ENCODE data around the gene EXOC3. TPM values are rescaled to one million over a fixed set of nuclear protein-coding genes. Genes with fewer than 3 reads are reported as not detected.

Gene EXOC3
- total RNA-seq, 1 donor from 2014 or later = 49.1 TPM

DNA sequence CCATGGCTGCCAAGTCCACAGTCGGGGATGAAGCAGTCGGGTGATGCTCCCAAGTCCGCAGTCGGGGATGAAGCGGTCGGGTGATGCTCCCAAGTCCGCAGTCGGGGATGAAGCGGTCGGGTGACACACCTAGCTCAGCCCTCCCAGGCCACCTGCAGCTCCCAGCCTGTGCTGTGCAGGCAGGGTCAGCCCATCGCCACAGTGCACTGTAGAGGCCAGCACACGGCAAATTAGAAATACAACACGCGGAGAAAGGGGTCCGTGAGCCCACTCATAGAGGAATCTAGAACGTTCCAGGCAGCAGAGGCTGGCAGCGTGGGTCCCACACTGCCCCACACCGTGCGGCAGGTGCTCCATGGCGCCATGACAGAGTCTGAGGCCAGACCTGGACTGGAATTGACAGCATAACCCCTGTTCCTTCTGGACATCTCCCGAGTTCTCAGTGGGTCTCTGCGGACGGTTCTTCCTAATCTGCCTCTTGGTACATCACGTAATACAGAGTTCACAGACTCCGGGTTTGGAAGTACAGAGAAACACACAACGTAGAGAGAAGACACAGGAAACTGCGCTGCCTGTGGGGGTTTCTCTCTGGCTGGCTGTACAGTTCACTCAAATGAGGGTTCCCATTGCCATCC, 7.7 kb upstream of the EXOC3 start:
- DNase-seq = peak; percentile 31
- intact Hi-C loops (cut with micrococcal nuclease) = no loop called here
- ATAC-seq = no peak

GRCh38 chr5:435961-436640, 6.9 kb upstream of the EXOC3 start:
- DNase-seq (peak; percentile 20), ATAC-seq (no peak)
- intact Hi-C loops (cut with micrococcal nuclease) = no loop called here

- ATAC-seq (no peak), DNase-seq (no peak)
- intact Hi-C loops (cut with micrococcal nuclease) = no loop called here
Measured at GRCh38 chr5:436641-436975, 6.4 kb upstream of the EXOC3 start.

DNA sequence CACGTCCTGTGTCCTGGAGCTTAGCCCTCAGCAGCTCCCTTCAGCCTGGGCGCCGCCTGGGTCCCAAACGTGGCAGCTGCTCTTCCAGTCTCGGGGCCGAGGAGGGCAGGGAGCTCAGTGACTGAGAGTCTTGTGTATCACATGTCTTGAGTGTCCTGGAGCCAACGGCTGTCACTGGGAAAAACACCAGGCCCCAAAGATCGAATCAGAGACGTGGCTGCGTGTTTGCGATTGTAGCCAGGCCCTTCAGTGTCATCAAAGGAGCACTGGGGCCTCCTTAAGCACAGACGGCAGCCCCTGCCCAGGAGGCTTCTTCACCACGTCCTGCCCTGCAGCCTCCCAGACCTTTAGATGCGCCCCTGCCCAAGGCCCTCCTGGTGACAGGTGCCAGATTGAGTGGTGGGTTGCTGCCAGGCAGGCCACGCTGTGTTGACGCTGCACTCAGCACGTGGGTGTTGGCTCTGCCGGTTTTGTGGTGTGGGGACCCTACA, 5.7 kb upstream of the EXOC3 start:
- intact Hi-C loops (cut with micrococcal nuclease) = no loop called here
- DNase-seq = peak; percentile 24
- ATAC-seq = no peak

DNA sequence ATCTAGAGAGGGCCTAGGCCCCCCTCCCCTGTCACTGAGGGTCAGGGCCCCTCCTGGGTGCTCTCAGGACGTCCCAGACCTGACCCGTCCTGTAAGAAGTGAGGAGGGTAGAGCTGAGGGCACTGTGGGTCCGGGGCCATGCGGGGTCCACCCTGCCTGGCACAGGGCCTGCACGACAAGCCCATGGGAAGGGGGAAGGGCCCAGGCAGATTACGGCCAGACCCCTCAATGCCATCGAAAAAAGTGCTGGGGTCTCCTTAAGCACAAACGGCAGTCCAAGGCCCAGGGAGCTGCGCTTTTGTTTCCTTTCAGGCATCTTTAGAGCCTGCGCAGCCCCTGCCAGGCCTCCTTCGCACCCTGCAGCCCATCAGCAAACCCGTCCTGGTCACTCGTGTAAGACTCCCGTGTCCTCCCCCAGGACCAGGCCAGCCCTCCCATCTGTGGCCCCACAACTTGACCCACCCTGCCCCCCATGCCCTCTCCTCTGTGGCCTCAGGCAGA, 4.4 kb upstream of the EXOC3 start:
- ATAC-seq = no peak
- DNase-seq = no peak
- intact Hi-C loops (cut with micrococcal nuclease) = no loop called here

DNA sequence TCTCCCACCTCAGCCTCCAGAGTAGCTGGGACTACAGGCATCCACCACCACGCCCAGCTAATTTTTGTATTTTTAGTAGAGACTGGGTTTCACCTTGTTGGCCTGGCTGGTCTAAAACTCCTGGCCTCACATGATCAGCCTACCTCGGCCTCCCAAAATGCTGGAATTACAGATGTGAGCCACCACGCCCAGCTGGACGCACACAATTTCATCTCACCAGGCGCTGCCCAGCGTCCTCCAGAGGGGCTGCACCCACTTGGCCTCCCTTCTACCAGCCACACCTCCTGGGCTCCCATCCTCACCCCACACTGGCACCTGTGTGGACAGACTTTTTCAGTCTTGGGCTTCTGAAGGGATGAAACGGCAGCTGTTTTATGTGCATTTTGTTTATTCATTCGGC, 3.8 kb upstream of the EXOC3 start:
- DNase-seq (peak; percentile 21), ATAC-seq (no peak)
- intact Hi-C loops (cut with micrococcal nuclease) = no loop called here

- ATAC-seq (no peak), DNase-seq (peak; percentile 26)
- intact Hi-C loops (cut with micrococcal nuclease) = no loop called here
Measured at GRCh38 chr5:439636-440035, 3.3 kb upstream of the EXOC3 start.

GRCh38 chr5:440401-441201, 2.4 kb upstream of the EXOC3 start:
- intact Hi-C loops (cut with micrococcal nuclease) = no loop called here
- ATAC-seq = no peak
- DNase-seq = peak; percentile 12

DNA sequence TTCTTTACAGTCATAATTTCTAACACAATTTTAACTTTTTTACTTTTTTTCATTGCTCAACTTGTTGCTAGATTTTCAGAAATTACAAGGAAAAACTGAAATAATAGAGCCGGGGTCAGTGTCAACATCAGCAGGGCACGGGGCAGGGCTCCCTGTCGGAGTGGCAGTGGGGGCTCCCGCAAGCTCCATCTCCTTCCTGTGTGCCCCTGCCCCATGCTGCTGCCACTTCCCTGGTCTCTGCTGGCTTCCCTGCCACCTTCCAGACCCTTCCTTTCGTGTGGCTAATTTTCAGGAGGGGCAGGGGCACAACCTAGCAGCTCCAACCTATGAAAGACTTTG, 1.0 kb upstream of the EXOC3 start:
- DNase-seq (no peak), ATAC-seq (no peak)
- intact Hi-C loops (cut with micrococcal nuclease) = no loop called here

GRCh38 chr5:443239-444151, 519 bp downstream of the EXOC3 start:
- ATAC-seq (peak; percentile 15), DNase-seq (peak; percentile 27)
- intact Hi-C loops (cut with micrococcal nuclease) = no loop called here

DNA sequence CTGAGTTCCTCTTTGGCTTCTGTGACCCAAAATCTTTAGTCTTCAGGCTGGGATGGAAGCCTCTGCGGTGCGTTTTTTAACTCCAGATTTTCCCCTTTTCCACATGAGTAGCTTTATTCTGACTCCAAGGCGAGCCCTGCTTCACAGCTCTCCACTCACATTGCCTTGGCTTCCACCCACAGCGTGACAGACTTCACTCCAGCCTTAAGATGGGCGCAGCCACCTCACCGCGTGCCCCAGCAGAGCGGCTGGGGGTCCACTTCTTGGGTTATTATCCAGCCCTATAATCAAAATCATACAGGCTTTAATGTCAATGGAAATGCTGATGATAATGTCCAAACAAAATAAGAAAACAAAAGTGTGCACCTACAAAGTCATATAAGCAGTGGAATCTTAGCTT, 1.2 kb downstream of the EXOC3 start:
- ATAC-seq (no peak), DNase-seq (no peak)
- intact Hi-C loops (cut with micrococcal nuclease) = no loop called here

GRCh38 chr5:445591-445990, 2.6 kb downstream of the EXOC3 start:
- intact Hi-C loops (cut with micrococcal nuclease) = no loop called here

GRCh38 chr5:446066-446882, 3.3 kb downstream of the EXOC3 start:
- ATAC-seq (no peak), DNase-seq (peak; percentile 18)
- intact Hi-C loops (cut with micrococcal nuclease) = no loop called here

More at GRCh38 chr5:445591-445990, 2.6 kb downstream of the EXOC3 start:
- DNase-seq (no peak), ATAC-seq (no peak)

- no peak for ATAC-seq
- DNase-seq = peak; percentile 18
- intact Hi-C loops (cut with micrococcal nuclease) = no loop called here
Measured at GRCh38 chr5:446883-447263, 3.9 kb downstream of the EXOC3 start.

DNA sequence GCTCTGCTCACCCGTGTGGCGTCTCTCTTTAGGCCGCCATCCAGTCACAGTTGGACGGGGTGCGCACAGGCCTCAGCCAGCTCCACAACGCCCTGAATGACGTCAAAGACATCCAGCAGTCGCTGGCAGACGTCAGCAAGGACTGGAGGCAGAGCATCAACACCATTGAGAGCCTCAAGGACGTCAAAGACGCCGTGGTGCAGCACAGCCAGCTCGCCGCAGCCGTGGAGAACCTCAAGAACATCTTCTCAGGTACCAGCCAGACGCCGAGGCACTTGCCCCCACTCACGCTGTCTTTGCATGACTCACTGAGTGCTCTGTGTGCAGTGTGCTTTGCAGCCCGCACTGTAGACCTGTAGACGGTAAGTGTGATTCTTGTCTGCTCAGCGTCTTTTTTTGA, 4.5 kb downstream of the EXOC3 start:
- no peak for ATAC-seq
- peak; percentile 21 for DNase-seq
- intact Hi-C loops (cut with micrococcal nuclease) = no loop called here

DNA sequence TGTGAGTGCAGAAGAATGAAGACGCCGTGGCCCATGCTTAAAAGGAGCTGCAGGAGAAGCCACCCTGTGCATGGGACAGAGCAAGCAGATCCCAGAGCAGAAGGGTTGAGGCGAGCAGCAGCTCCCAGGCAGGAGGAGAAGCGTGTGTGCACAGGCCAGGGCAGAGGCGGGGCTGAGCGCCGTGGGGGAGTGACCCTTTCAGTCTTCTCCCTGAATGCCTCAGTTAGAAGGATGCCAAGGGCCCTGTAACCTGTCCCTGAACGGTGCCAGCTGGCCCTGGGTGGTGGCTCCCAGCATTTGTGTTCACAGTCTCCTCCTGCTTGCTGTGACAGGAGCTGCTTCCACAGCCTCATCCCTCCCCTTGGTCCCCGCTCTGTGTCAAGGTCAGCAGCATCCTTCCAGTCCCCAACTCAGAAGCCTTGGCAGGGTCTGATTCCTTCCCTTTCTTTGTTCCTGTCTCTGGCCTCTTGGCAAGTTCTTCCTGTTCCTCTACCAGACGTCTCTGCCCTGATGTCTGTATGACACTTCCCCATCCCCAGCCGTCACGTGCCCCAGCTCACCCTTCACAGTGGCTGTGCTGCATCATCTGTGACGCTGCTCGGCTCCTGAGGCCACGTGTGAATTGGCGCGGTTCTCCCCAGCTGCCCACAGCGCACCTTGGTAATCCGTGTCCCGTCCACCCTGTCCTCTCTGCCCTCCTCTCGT, 5.2 kb downstream of the EXOC3 start:
- intact Hi-C loops (cut with micrococcal nuclease) = no loop called here
- DNase-seq (peak; percentile 66), ATAC-seq (peak; percentile 66)

DNA sequence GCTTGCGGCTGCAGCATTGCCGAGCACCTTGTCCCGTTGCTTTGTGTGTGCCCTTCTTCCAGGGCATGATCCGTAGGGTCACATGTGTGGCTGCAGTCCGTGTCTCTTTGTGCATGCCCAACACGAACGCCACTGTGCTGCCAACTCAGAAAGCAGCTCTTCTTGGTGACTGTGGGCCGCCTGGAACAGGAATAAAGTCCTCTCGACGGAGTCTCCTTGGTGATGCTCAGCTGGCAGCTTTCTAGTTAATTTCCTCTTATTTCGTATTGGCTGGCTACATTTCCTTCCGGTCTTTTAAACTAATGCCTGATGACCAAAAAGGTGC, 5.8 kb downstream of the EXOC3 start:
- intact Hi-C loops (cut with micrococcal nuclease) = no loop called here
- ATAC-seq = no peak

DNA sequence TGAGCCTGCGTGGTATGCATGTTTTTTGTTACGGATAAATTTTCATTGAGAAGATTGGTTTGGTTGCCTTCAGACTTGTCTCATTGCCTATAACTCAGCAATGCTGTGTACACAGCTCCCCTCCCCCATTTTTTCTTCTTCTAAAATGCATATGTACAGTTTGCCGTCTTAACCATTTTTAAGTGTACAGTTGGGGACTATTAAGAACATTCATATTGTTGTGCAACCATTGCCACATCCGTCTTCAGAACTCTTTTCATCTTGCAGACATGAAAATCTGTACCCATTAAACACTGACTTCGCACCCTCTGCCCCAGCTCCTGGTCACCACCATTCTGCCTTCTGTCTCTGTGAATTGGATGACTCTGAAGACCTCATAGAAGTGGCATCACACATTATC, 6.2 kb downstream of the EXOC3 start:
- DNase-seq (no peak), ATAC-seq (no peak)
- intact Hi-C loops (cut with micrococcal nuclease) = no loop called here

More for the DNA sequence above, 5.8 kb downstream of the EXOC3 start:
- no peak for DNase-seq

All from left ventricle myocardium superior (tissue), 1 donor.